ENCODE data around the gene GRM8. TPM values are rescaled to one million over a fixed set of nuclear protein-coding genes. Genes with fewer than 3 reads are reported as not detected.

The GRM8 gene
- total and polyA plus RNA-seq, 8 donors, result 0.26 to 0.75 (median 0.44) TPM; not detected in 2

GRCh38 chr7:126809188-126809587 is 443.6 kb downstream of the GRM8 start:
- Histone ChIP-seq H3K27me3 (peaks cover 0 to 6% of the 10 kb centered on the region in 2 donors), H3K4me1 (no peaks in the 10 kb centered on the region), H3K27ac (no peak overlapping the region), H3K4me3 (no peak overlapping the region), H3K36me3 (no peaks in the 10 kb centered on the region), H3K9me3 (peaks cover 0 to 7% of the 10 kb centered on the region in 2 donors)
- ATAC-seq (no peak), DNase-seq (no peak)
- intact Hi-C loops (cut with DNase I), result no loop called here
- TF ChIP-seq CTCF (IDR thresholded peaks at IDR 0.05), result no peak

GRCh38 chr7:126806614-126807013 is 446.1 kb downstream of the GRM8 start:
- no peak for ATAC-seq
- peak in 1 of 4 donors; percentile 71 for DNase-seq
- H3K36me3 ChIP-seq, result no peaks in the 10 kb centered on the region
- no peak overlapping the region for H3K27ac ChIP-seq
- peaks cover 0 to 6% of the 10 kb centered on the region in 2 donors for H3K27me3 ChIP-seq
- peaks cover 0 to 7% of the 10 kb centered on the region in 2 donors for H3K9me3 ChIP-seq
- no peak overlapping the region for H3K4me3 ChIP-seq
- TF ChIP-seq CTCF (IDR thresholded peaks at IDR 0.05), result no peak
- intact Hi-C loops (cut with DNase I), result no loop called here
- H3K4me1 ChIP-seq, result no peaks in the 10 kb centered on the region

GRCh38 chr7:126805351-126805750 is 447.4 kb downstream of the GRM8 start:
- DNase-seq, result no peak
- Histone ChIP-seq H3K27me3 (peaks cover 0 to 6% of the 10 kb centered on the region in 2 donors), H3K27ac (no peak overlapping the region), H3K9me3 (no peaks in the 10 kb centered on the region), H3K4me3 (no peak overlapping the region), H3K4me1 (no peaks in the 10 kb centered on the region), H3K36me3 (no peaks in the 10 kb centered on the region)
- intact Hi-C loops (cut with DNase I), result no loop called here
- TF ChIP-seq CTCF (IDR thresholded peaks at IDR 0.05), result no peak
- no peak for ATAC-seq

GRCh38 chr7:126804604-126805003 is 448.1 kb downstream of the GRM8 start:
- Histone ChIP-seq H3K36me3 (no peaks in the 10 kb centered on the region), H3K4me3 (no peak overlapping the region), H3K4me1 (no peaks in the 10 kb centered on the region), H3K27ac (no peak overlapping the region), H3K9me3 (no peaks in the 10 kb centered on the region), H3K27me3 (peaks cover 0 to 6% of the 10 kb centered on the region in 2 donors)
- ATAC-seq (no peak), DNase-seq (no peak)
- intact Hi-C loops (cut with DNase I), result no loop called here
- no peak for TF ChIP-seq CTCF (IDR thresholded peaks at IDR 0.05)

GRCh38 chr7:126803990-126804389 is 448.8 kb downstream of the GRM8 start:
- Histone ChIP-seq H3K36me3 (no peaks in the 10 kb centered on the region), H3K27me3 (peaks cover 0 to 6% of the 10 kb centered on the region in 2 donors), H3K4me3 (no peak overlapping the region), H3K4me1 (no peaks in the 10 kb centered on the region), H3K27ac (no peak overlapping the region), H3K9me3 (no peaks in the 10 kb centered on the region)
- DNase-seq (no peak), ATAC-seq (no peak)
- intact Hi-C loops (cut with DNase I), result no loop called here
- TF ChIP-seq CTCF (IDR thresholded peaks at IDR 0.05), result no peak
